ENCODE data around the gene TIMP2.

- TF ChIP-seq, protein P1, sequence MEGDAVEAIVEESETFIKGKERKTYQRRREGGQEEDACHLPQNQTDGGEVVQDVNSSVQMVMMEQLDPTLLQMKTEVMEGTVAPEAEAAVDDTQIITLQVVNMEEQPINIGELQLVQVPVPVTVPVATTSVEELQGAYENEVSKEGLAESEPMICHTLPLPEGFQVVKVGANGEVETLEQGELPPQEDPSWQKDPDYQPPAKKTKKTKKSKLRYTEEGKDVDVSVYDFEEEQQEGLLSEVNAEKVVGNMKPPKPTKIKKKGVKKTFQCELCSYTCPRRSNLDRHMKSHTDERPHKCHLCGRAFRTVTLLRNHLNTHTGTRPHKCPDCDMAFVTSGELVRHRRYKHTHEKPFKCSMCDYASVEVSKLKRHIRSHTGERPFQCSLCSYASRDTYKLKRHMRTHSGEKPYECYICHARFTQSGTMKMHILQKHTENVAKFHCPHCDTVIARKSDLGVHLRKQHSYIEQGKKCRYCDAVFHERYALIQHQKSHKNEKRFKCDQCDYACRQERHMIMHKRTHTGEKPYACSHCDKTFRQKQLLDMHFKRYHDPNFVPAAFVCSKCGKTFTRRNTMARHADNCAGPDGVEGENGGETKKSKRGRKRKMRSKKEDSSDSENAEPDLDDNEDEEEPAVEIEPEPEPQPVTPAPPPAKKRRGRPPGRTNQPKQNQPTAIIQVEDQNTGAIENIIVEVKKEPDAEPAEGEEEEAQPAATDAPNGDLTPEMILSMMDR (IDR thresholded peaks at IDR 0.05; ENCODE audit: low read depth, low read length, poor library complexity, severe bottlenecking), result no peak
- no peak for TF ChIP-seq EZH2phosphoT487 (IDR thresholded peaks at IDR 0.05; ENCODE audit: borderline replicate concordance, low read length)
Measured at GRCh38 chr17:78904371-78904770, 20.8 kb downstream of the TIMP2 start.

All from DOHH2 (cell line).